Measurements from ENCODE around the gene CACNB4. TPM values are rescaled to one million over a fixed set of nuclear protein-coding genes. Genes with fewer than 3 reads are reported as not detected.

Gene CACNB4
- polyA plus RNA-seq, 2 of the 4 experiments (the other 2 are of a cell fraction) = 0.25 to 0.53 TPM

DNA sequence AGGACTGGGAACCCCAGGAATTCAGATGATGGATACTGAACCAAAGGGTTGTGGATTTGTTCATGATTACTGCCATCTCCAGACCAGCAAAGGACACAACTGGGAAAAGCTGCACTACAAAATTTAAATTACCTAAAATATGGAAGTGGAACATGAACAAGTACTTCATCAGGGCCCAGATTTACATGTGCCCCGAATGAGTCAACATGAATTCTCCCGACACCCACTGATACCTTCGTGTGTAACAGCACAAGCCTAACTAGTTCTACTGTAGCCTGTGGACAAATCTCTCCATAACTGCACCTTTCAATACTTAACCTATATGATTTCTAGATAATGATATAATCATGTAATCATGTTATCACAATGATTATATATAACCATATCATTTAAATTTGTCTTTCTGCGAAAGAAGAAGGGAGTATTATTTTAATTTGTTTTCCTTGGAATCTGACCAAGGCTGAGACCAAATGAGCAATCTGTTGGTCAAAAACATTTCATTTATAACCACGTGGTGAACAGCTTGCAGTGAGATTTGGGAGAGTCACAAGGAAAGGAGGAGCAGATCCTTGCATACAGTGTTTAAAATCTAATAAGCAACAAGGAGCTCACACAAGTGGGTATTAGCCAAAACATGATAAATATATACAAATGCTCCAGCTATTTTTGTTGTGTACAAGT is 70.5 kb downstream of the CACNB4 start:
- Histone ChIP-seq H3K4me3 (no peak overlapping the region), H3K4me2 (no peak overlapping the region), H3K9me3 (no peaks in the 10 kb centered on the region), H3K27ac (no peak overlapping the region), H3K4me1 (no peaks in the 10 kb centered on the region)
- POLR2A ChIA-PET = no interaction called here
- 60% methylated on average over 5 of the region's 5 CpGs for WGBS (ENCODE audit: missing lambda C conversion rate)
- CTCF ChIA-PET = interaction anchor here (0.6 to 0.9 kb wide), 2 partner anchors 9 to 721 kb away, joined by 3 to 6 read pairs; no protein-coding TSS in a partner anchor
- ATAC-seq (no peak), DNase-seq (ENCODE audit: low read depth in 1 of 2, low spot score in 1 of 2) (no peak), FAIRE-seq (no peak)
- TF ChIP-seq ZNF302 (CRISPR knock-in tag; IDR thresholded peaks at IDR 0.05) (no peak), MAZ (IDR thresholded peaks at IDR 0.05; ENCODE audit: borderline replicate concordance, low read depth, low read length) (no peak), TFCP2L1 (CRISPR knock-in tag; IDR thresholded peaks at IDR 0.05) (no peak), EP300 (IDR thresholded peaks at IDR 0.05) (no peak), POLR2AphosphoS2 (conservative IDR thresholded peaks at IDR 0.05; ENCODE audit: low read length) (no peak), KDM1A (IDR thresholded peaks at IDR 0.05; ENCODE audit: low read depth) (no peak), MYC (IDR thresholded peaks at IDR 0.05; ENCODE audit: borderline replicate concordance, low read length) (no peak), FOXS1 (CRISPR knock-in tag; IDR thresholded peaks at IDR 0.05) (no peak), RNF2 (IDR thresholded peaks at IDR 0.05; ENCODE audit: borderline replicate concordance, low read depth) (no peak), JUNB (IDR thresholded peaks at IDR 0.05) (no peak), NPAS2 (CRISPR knock-in tag; IDR thresholded peaks at IDR 0.05; ENCODE audit: borderline replicate concordance) (no peak), SREBF2 (IDR thresholded peaks at IDR 0.05) (no peak), EHF (CRISPR knock-in tag; IDR thresholded peaks at IDR 0.05) (no peak), CBX2 (IDR thresholded peaks at IDR 0.05; ENCODE audit: borderline replicate concordance, low read depth) (no peak), BHLHE40 (IDR thresholded peaks at IDR 0.05; ENCODE audit: low read depth, low read length) (no peak), RCOR1 (IDR thresholded peaks at IDR 0.05; ENCODE audit: low read depth, low read length) (no peak)
- TF ChIP-seq, protein P1, sequence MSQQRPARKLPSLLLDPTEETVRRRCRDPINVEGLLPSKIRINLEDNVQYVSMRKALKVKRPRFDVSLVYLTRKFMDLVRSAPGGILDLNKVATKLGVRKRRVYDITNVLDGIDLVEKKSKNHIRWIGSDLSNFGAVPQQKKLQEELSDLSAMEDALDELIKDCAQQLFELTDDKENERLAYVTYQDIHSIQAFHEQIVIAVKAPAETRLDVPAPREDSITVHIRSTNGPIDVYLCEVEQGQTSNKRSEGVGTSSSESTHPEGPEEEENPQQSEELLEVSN (IDR thresholded peaks at IDR 0.05; ENCODE audit: borderline replicate concordance, low read depth) = no peak

DNA sequence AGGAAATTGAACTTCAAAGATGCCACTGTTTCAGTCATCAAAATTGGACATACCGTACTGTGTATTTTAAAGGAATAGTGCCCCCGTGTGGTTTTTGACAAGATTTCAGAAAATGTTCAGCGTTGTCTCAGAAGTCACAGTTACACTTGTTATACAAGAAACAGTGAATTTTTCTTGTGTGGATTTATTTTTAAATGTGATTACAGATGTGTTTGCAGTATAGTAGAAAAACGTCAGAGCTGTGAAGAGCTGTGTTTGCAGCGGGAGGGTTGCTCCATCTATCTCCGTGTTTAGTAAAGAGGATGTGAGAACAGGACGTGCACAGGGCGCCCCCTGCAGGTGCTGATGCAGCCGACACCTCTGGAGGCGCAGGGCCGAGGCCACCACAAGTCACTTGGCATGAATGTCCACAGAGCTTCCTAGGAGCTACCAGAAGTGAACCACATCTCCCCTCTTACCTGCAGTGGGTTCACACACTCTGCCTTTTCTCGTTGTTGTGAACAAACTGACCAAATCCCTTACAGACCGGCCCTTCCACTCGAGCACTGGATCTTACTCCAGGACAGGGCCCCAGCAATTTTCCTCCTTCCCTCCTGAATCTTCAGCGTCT is 73.1 kb downstream of the CACNB4 start:
- POLR2A ChIA-PET = no interaction called here
- Histone ChIP-seq H3K9me3 (no peaks in the 10 kb centered on the region), H3K27ac (no peak overlapping the region), H3K4me1 (no peaks in the 10 kb centered on the region), H3K4me2 (peak overlapping the region; percentile 69), H3K4me3 (peak overlapping the region; percentile 34)
- 8% methylated on average over 15 of the region's 15 CpGs for WGBS (ENCODE audit: missing lambda C conversion rate)
- DNase-seq (ENCODE audit: low read depth in 1 of 2, low spot score in 1 of 2) (peak; percentile 40 to 85), ATAC-seq (peak; percentile 98 to 99), FAIRE-seq (no peak)
- CTCF ChIA-PET = interaction anchor here (0.5 to 4.4 kb wide), 51 partner anchors 8 to 900 kb away, joined by 3 to 98 read pairs (median 4); partner anchors contain the start of genes ARL5A and STAM2
- TF ChIP-seq RAD21 (conservative IDR thresholded peaks at IDR 0.05 in 1 of 2, IDR thresholded peaks at IDR 0.05 in 1 of 2) (peak; percentile 70 to 92), SMC3 (IDR thresholded peaks at IDR 0.05) (peak; percentile 74), KDM5A (IDR thresholded peaks at IDR 0.05) (peak; percentile 55; the same call in 1 of the 2 replicates), NR3C1 (IDR thresholded peaks at IDR 0.05) (no peak)
- TF ChIP-seq, protein P2, sequence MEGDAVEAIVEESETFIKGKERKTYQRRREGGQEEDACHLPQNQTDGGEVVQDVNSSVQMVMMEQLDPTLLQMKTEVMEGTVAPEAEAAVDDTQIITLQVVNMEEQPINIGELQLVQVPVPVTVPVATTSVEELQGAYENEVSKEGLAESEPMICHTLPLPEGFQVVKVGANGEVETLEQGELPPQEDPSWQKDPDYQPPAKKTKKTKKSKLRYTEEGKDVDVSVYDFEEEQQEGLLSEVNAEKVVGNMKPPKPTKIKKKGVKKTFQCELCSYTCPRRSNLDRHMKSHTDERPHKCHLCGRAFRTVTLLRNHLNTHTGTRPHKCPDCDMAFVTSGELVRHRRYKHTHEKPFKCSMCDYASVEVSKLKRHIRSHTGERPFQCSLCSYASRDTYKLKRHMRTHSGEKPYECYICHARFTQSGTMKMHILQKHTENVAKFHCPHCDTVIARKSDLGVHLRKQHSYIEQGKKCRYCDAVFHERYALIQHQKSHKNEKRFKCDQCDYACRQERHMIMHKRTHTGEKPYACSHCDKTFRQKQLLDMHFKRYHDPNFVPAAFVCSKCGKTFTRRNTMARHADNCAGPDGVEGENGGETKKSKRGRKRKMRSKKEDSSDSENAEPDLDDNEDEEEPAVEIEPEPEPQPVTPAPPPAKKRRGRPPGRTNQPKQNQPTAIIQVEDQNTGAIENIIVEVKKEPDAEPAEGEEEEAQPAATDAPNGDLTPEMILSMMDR (IDR thresholded peaks at IDR 0.05) = peak; percentile 100
